GM19351 (cell line): ENCODE data around the gene B3GNT4.
A peak's percentile ranks its signal among the peaks of the same experiment; 100 is the strongest.
"Not testable (repeated sequence)": the region's sequence is repeated elsewhere in the genome, so short reads cannot be mapped to it uniquely, and the experiment has no call there.

Source experiments
- ATAC-seq: cut with Tn5 transposase; IDR thresholded peaks from one replicate; pipeline ENCODE4 v1.9.1; 2021; ENCODE audit warnings: mild to moderate bottlenecking, moderate library complexity; ENCODE audit not compliant: unreplicated experiment

Gene B3GNT4

GRCh38 chr12:122208073-122208820, 4.7 kb downstream of the B3GNT4 start:
- no peak for ATAC-seq

- no peak for ATAC-seq
Measured at GRCh38 chr12:122215771-122216170, 12.3 kb downstream of the B3GNT4 start.

DNA sequence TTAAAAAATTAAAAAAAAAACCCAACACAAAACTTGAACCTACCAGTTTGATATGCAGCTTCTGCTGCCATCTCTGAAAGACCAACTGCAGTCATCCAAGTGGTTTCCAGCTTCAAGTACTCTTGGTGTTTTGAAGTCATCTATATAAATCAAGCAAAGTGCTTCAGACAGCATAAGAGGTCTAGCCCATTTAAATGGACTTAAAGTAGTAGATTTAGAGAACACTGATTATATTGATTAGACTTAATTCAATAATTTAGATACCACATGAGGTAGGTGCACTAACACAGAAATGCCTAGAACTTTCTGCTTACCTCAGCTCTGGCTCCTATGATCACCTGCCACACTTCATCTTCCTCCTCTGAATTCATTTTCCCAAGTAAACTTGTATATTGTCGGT, 12.9 kb downstream of the B3GNT4 start:
- no peak for ATAC-seq

- peak; percentile 86 for ATAC-seq
Measured at GRCh38 chr12:122225683-122226365, 22.3 kb downstream of the B3GNT4 start, which contains the start of gene DIABLO. Gene DIABLO (minus strand): TSS chr12:122226052. CDS start chr12:122226014, 38 bp downstream.

DNA sequence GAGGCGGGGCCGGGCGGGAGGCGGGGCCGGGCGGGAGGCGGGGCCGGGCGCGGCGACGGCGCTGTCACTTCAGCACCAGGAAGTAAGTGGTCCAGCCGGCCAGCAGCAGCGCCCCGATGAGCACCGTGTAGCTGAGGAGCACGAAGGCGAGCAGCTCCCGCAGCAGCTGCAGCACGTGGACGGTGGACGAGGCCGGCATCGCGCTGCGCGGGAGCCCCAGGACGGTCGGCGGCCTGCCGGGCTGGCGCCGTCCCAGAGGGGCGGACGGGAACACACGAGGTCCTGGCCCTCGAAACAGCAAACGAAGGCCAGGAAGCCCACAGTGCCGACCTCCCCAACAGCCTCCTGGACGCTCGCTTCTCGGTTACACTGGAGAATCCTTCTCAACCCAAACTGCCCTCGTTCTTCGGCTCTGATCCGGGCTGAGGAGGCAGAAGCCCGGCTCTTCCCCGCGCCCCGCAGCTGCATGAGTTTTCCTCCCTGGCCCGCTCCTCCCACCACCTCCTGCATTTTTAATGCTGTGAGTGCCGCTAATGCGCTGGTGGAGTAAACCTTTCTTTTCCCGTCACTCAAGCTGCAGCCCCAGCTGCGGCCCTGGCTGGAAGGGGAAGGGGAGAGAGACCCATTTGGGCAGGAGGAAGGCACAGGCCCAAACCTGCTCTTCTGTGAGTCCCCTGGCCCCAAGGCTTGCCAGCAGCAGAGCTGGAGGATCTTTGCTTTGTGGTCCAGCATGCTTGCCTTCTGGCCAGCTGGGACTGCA, 23.0 kb downstream of the B3GNT4 start:
- no peak for ATAC-seq

GRCh38 chr12:122227341-122227740, 23.8 kb downstream of the B3GNT4 start:
- ATAC-seq: no peak

GRCh38 chr12:122228092-122228491, 24.6 kb downstream of the B3GNT4 start:
- ATAC-seq: no peak

- no peak for ATAC-seq
Measured at GRCh38 chr12:122230798-122231197, 27.3 kb downstream of the B3GNT4 start.

DNA sequence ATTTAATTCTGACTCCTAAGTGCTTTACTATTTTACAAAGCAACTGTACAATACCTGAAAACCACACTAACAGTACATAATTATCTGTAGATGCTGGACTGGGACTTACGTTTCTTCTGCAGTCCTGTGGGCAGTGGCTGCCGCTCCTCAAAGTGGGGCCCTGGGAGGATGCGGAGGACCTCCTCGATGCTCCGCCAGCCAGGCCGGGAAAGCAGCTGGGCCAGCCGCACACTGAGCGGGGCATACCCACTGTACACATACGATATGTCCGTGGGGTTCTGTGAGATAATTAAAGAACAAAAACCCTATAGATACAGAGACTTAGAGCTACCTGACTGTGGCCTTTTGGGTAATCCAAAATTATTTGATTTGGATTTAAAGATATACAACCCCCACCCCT, 29.2 kb downstream of the B3GNT4 start:
- no peak for ATAC-seq

GRCh38 chr12:122235741-122236140, 32.2 kb downstream of the B3GNT4 start:
- no peak for ATAC-seq

- no peak for ATAC-seq
Measured at GRCh38 chr12:122238861-122239260, 35.4 kb downstream of the B3GNT4 start.

GRCh38 chr12:122243965-122244364, 40.5 kb downstream of the B3GNT4 start:
- no peak for ATAC-seq

DNA sequence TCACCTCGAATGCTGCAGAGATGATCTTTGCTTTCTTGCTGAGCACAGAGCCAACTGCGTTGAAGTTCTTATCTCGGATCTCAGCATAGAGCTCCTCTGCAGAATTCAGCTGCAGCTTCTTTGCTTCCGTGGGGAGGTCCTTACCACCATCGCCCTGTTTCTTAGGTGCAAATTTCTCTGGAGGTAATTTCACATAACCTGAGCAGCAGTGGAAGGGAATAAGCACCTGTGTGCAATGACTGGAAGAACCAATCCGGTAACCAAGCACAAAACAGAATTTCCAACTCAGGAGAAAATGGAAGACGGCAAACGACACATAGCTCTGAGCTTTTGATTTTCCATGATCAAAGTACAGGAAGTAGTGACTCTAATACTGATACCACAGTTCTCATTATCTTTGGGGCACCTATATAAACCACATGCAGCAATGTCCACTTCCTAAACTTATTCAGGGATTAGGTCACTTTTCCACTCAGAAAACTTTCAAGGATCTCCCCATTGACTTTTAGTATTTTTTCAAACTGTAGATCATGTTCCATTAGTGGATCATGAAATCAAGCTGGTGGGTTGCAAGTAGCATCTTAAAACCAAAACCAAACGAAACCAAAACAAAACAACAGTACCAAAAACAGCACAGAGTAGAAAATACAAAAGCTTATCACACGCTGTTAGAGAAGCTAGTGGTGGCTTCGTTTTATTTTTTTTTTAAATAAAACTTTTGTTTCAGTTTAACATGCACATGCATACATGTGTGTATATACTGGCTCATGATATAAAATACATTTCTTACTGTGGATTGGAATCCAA, 41.3 kb downstream of the B3GNT4 start:
- no peak for ATAC-seq

- ATAC-seq: no peak
Measured at GRCh38 chr12:122245553-122245952, 42.0 kb downstream of the B3GNT4 start.

DNA sequence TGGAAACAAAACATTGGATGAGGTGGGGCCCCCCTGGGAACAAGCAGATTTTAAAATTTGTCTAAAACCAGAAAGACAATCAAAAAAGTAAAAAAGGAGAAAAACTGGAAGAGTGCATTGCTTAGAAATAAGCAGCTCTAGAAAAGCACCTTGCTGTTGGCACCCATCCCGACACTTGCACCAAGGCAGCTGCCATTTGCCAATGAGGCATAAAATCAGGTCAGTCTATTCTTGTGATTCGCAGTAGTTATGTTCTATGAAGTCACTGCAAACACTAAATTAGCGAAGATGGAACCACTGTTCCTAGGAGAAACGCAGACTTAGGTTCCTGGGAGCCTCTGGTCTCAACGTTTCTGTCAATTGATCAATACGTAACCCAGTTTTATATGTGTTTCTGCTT, 46.5 kb downstream of the B3GNT4 start:
- ATAC-seq: no peak

GRCh38 chr12:122250536-122250935, 47.0 kb downstream of the B3GNT4 start:
- no peak for ATAC-seq

- not testable (repeated sequence) for ATAC-seq
Measured at GRCh38 chr12:122258462-122258861, 55.0 kb downstream of the B3GNT4 start.
